Measurements from ENCODE around the gene GSE1. TPM values are rescaled to one million over a fixed set of nuclear protein-coding genes. Genes with fewer than 3 reads are reported as not detected.

GSE1 gene
- total and polyA plus RNA-seq, 2 of the 13 experiments (the other 11 are each of a cell fraction or from before 2014, with no cell fraction given): 16.1 to 31.2 TPM

DNA sequence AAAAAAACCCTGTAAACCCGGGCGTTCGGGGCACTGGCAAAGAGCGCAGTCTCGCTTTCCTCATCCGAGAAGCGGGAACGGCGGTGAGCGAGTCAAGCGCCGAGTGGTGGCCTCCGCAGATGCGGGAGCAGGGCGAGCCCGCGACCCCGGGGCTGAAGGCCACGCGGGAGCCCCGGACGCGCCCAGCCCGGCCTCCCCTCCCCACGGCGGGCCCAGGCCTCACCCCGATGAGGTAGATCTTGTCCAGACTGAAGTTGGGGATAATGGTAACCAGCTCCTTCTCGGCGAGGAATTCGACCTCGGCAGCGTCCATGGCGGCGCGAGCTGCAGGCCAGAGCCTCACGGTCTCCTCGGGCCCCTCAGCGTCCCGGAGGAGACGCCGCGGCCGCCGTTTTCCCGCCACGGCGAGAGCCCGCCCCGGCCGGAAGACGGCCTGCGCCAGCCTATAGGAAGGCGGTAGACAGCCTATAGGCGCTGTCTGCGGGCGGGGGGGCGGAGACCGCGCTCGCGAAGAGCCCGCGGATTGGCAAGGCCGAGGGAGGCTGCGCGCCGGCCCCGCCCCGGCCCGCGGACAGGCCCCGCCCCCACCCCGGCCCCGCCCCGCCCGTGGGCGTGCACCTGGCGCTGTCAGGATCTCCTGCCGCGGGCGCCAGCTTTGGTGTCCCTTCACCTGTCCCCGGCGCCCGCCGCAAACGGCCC lies 75.6 kb downstream of the GSE1 start, which contains the start of gene GINS2 (continued):
- TF ChIP-seq, protein P1, sequence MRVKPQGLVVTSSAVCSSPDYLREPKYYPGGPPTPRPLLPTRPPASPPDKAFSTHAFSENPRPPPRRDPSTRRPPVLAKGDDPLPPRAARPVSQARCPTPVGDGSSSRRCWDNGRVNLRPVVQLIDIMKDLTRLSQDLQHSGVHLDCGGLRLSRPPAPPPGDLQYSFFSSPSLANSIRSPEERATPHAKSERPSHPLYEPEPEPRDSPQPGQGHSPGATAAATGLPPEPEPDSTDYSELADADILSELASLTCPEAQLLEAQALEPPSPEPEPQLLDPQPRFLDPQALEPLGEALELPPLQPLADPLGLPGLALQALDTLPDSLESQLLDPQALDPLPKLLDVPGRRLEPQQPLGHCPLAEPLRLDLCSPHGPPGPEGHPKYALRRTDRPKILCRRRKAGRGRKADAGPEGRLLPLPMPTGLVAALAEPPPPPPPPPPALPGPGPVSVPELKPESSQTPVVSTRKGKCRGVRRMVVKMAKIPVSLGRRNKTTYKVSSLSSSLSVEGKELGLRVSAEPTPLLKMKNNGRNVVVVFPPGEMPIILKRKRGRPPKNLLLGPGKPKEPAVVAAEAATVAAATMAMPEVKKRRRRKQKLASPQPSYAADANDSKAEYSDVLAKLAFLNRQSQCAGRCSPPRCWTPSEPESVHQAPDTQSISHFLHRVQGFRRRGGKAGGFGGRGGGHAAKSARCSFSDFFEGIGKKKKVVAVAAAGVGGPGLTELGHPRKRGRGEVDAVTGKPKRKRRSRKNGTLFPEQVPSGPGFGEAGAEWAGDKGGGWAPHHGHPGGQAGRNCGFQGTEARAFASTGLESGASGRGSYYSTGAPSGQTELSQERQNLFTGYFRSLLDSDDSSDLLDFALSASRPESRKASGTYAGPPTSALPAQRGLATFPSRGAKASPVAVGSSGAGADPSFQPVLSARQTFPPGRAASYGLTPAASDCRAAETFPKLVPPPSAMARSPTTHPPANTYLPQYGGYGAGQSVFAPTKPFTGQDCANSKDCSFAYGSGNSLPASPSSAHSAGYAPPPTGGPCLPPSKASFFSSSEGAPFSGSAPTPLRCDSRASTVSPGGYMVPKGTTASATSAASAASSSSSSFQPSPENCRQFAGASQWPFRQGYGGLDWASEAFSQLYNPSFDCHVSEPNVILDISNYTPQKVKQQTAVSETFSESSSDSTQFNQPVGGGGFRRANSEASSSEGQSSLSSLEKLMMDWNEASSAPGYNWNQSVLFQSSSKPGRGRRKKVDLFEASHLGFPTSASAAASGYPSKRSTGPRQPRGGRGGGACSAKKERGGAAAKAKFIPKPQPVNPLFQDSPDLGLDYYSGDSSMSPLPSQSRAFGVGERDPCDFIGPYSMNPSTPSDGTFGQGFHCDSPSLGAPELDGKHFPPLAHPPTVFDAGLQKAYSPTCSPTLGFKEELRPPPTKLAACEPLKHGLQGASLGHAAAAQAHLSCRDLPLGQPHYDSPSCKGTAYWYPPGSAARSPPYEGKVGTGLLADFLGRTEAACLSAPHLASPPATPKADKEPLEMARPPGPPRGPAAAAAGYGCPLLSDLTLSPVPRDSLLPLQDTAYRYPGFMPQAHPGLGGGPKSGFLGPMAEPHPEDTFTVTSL (CRISPR knock-in tag; IDR thresholded peaks at IDR 0.05; ENCODE audit: borderline replicate concordance): no peak
- TF ChIP-seq, protein P2, sequence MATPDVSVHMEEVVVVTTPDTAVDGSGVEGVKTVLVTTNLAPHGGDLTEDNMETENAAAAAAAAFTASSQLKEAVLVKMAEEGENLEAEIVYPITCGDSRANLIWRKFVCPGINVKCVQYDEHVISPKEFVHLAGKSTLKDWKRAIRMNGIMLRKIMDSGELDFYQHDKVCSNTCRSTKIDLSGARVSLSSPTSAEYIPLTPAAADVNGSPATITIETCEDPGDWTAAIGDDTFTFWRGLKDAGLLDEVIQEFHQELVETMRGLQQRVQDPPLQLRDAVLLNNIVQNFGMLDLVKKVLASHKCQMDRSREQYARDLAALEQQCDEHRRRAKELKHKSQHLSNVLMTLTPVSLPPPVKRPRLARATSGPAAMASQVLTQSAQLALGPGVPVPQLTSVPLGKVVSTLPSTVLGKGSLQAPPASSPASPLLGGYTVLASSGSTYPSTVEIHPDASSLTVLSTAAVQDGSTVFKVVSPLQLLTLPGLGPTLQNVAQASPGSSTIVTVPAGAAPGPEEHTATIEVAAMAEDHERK (CRISPR knock-in tag; IDR thresholded peaks at IDR 0.05; ENCODE audit: low read depth): no peak; the same call in 1 of the 2 replicates
- TF ChIP-seq SNRNP70 (IDR thresholded peaks at IDR 0.05; ENCODE audit: low read depth, low read length) (no peak), NCOR1 (IDR thresholded peaks at IDR 0.05; ENCODE audit: borderline replicate concordance, low read length) (no peak), ZBTB21 (CRISPR knock-in tag; IDR thresholded peaks at IDR 0.05) (no peak), ZNF615 (CRISPR knock-in tag; IDR thresholded peaks at IDR 0.05; ENCODE audit: borderline replicate concordance) (no peak), MED8 (CRISPR knock-in tag; IDR thresholded peaks at IDR 0.05; ENCODE audit: insufficient replicate concordance) (peak; percentile 54), ZNF660 (CRISPR knock-in tag; IDR thresholded peaks at IDR 0.05; ENCODE audit: borderline replicate concordance, low read depth) (no peak), PAWR (CRISPR knock-in tag; IDR thresholded peaks at IDR 0.05; ENCODE audit: borderline replicate concordance) (no peak), CENPX (CRISPR knock-in tag; IDR thresholded peaks at IDR 0.05) (no peak), SAFB2 (CRISPR knock-in tag; IDR thresholded peaks at IDR 0.05; ENCODE audit: borderline replicate concordance, low read depth) (no peak), ERF (CRISPR knock-in tag; IDR thresholded peaks at IDR 0.05) (no peak), MIER3 (CRISPR knock-in tag; IDR thresholded peaks at IDR 0.05; ENCODE audit: borderline replicate concordance) (no peak; the same call in 1 of the 2 replicates), ZNF614 (CRISPR knock-in tag; IDR thresholded peaks at IDR 0.05; ENCODE audit: borderline replicate concordance) (no peak), KDM6A (CRISPR knock-in tag; IDR thresholded peaks at IDR 0.05; ENCODE audit: low read depth) (no peak), MXD4 (CRISPR knock-in tag; IDR thresholded peaks at IDR 0.05) (peak; percentile 82)
- TF ChIP-seq, protein P3, sequence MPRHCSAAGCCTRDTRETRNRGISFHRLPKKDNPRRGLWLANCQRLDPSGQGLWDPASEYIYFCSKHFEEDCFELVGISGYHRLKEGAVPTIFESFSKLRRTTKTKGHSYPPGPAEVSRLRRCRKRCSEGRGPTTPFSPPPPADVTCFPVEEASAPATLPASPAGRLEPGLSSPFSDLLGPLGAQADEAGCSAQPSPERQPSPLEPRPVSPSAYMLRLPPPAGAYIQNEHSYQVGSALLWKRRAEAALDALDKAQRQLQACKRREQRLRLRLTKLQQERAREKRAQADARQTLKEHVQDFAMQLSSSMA (CRISPR knock-in tag; IDR thresholded peaks at IDR 0.05): peak; percentile 87; the same call in 1 of the 2 replicates
- TF ChIP-seq, protein P4, sequence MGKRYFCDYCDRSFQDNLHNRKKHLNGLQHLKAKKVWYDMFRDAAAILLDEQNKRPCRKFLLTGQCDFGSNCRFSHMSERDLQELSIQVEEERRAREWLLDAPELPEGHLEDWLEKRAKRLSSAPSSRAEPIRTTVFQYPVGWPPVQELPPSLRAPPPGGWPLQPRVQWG (CRISPR knock-in tag; IDR thresholded peaks at IDR 0.05; ENCODE audit: borderline replicate concordance, low read depth): no peak
- TF ChIP-seq, protein P5, sequence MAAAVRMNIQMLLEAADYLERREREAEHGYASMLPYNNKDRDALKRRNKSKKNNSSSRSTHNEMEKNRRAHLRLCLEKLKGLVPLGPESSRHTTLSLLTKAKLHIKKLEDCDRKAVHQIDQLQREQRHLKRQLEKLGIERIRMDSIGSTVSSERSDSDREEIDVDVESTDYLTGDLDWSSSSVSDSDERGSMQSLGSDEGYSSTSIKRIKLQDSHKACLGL (CRISPR knock-in tag; IDR thresholded peaks at IDR 0.05): peak; percentile 93
